Measurements from ENCODE around the gene MTA3. TPM values are rescaled to one million over a fixed set of nuclear protein-coding genes. Genes with fewer than 3 reads are reported as not detected.
"Not testable (repeated sequence)": the region's sequence is repeated elsewhere in the genome, so short reads cannot be mapped to it uniquely, and the experiment has no call there.

MTA3 gene
- total RNA-seq, 1 donor from 2014 or later: 34.3 TPM

- no peak for DNase-seq
Observed at GRCh38 chr2:42567806-42568400, 529 bp upstream of the MTA3 start.

GRCh38 chr2:42569116-42569711 lies 782 bp downstream of the MTA3 start:
- peak; percentile 36 for DNase-seq

GRCh38 chr2:42569883-42570282 lies 1.5 kb downstream of the MTA3 start:
- DNase-seq: no peak

GRCh38 chr2:42572297-42573081 lies 4.1 kb downstream of the MTA3 start:
- no peak for DNase-seq

- DNase-seq: no peak
Observed at GRCh38 chr2:42573256-42573655, 4.8 kb downstream of the MTA3 start.

GRCh38 chr2:42575458-42576064 lies 7.1 kb downstream of the MTA3 start:
- DNase-seq: no peak

GRCh38 chr2:42578621-42579020 lies 10.2 kb downstream of the MTA3 start:
- no peak for DNase-seq

- no peak for DNase-seq
Observed at GRCh38 chr2:42581257-42581656, 12.8 kb downstream of the MTA3 start.

- DNase-seq: not testable (repeated sequence)
Observed at GRCh38 chr2:42584628-42585027, 16.2 kb downstream of the MTA3 start.

- DNase-seq: no peak
Observed at GRCh38 chr2:42585779-42586178, 17.3 kb downstream of the MTA3 start.

- no peak for DNase-seq
Observed at GRCh38 chr2:42587526-42588117, 19.2 kb downstream of the MTA3 start.

- DNase-seq: no peak
Observed at GRCh38 chr2:42588121-42588520, 19.7 kb downstream of the MTA3 start.

GRCh38 chr2:42590176-42590575 lies 21.7 kb downstream of the MTA3 start:
- DNase-seq: no peak

- DNase-seq: no peak
Observed at GRCh38 chr2:42593282-42593681, 24.9 kb downstream of the MTA3 start.

GRCh38 chr2:42598656-42599055 lies 30.2 kb downstream of the MTA3 start:
- DNase-seq: no peak

- peak; percentile 6 for DNase-seq
Observed at GRCh38 chr2:42601076-42601475, 32.6 kb downstream of the MTA3 start.

GRCh38 chr2:42602218-42602875 lies 33.9 kb downstream of the MTA3 start:
- no peak for DNase-seq

- no peak for DNase-seq
Observed at GRCh38 chr2:42602876-42603219, 34.4 kb downstream of the MTA3 start.

GRCh38 chr2:42604341-42604867 lies 36.0 kb downstream of the MTA3 start:
- DNase-seq: not testable (repeated sequence)

GRCh38 chr2:42606166-42606565 lies 37.7 kb downstream of the MTA3 start:
- not testable (repeated sequence) for DNase-seq

GRCh38 chr2:42607101-42607637 lies 38.7 kb downstream of the MTA3 start:
- no peak for DNase-seq
